Neural cell (in vitro differentiated cells): ENCODE results near the gene KIAA0586. TPM values are rescaled to one million over a fixed set of nuclear protein-coding genes. Genes with fewer than 3 reads are reported as not detected.

Source experiments
- H2AFZ ChIP-seq: fragments of 200-600, 300-800 bp; sonication (generic), shearing (Covaris generic); 2 replicates; pipeline ENCODE4 v1.6.0; 2014; ENCODE audit warnings: low read depth, mild to moderate bottlenecking, antibody characterized with exemption, low read length, moderate library complexity
- H3F3A ChIP-seq: fragments of 200-600 bp; shearing (Covaris generic); 2 replicates; pipeline ENCODE4 v1.6.1; 2016; ENCODE audit warnings: mild to moderate bottlenecking, moderate library complexity, mixed read lengths, antibody characterized with exemption, low read length; ENCODE audit not compliant: insufficient read depth, poor library complexity, severe bottlenecking
- H3K27ac ChIP-seq: fragments of 200-600, 300-800 bp; sonication (generic), shearing (Covaris generic); 2 replicates; pipeline ENCODE4 v1.5.1; 2014; ENCODE audit warnings: mild to moderate bottlenecking, low read length, moderate library complexity
- H3K27me3 ChIP-seq: fragments of 300-800, 200-600 bp; sonication (generic), shearing (Covaris generic); 2 replicates; pipeline ENCODE4 v1.6.0; 2014; ENCODE audit warnings: mild to moderate bottlenecking, low read depth, low read length, moderate library complexity; ENCODE audit not compliant: insufficient read depth
- H3K36me3 ChIP-seq: fragments of 300-800, 200-600 bp; sonication (generic), shearing (Covaris generic); 2 replicates; pipeline ENCODE4 v1.5.1; 2014; ENCODE audit warnings: mild to moderate bottlenecking, antibody characterized with exemption, low read length, moderate library complexity; ENCODE audit not compliant: insufficient read depth
- H3K4me2 ChIP-seq: fragments of 300-800, 200-600 bp; sonication (generic), shearing (Covaris generic); 2 replicates; pipeline ENCODE4 v1.6.0; 2014; ENCODE audit warnings: mild to moderate bottlenecking, low read length
- H3K4me3 ChIP-seq: fragments of 300-800, 200-600 bp; sonication (generic), shearing (Covaris generic); 2 replicates; pipeline ENCODE4 v1.5.1; 2014; ENCODE audit warnings: mild to moderate bottlenecking, low read length, moderate library complexity
- H3K79me2 ChIP-seq: fragments of 200-600 bp; shearing (Covaris generic); replicated peaks from 2 replicates; pipeline ENCODE4 v1.6.0; 2014; ENCODE audit warnings: mild to moderate bottlenecking, low read length, moderate library complexity; ENCODE audit not compliant: insufficient read depth
- H3K9ac ChIP-seq: fragments of 300-800, 200-600 bp; sonication (generic), shearing (Covaris generic); 2 replicates; pipeline ENCODE4 v1.6.1; 2016; ENCODE audit warnings: mild to moderate bottlenecking, low read length, mixed read lengths
- H3K9me2 ChIP-seq: fragments of 200-600 bp; shearing (Covaris generic); 2 replicates; pipeline ENCODE4 v1.6.1; 2016; ENCODE audit warnings: mild to moderate bottlenecking, low read length, mixed read lengths; ENCODE audit not compliant: insufficient read depth
- H3K9me3 ChIP-seq: fragments of 200-600, 300-800 bp; sonication (generic), shearing (Covaris generic); 2 replicates; pipeline ENCODE4 v1.6.1; 2016; ENCODE audit warnings: mild to moderate bottlenecking, mixed run types, low read length, moderate library complexity, mixed read lengths
- H4K20me1 ChIP-seq: fragments of 200-600 bp; shearing (Covaris generic); 2 replicates; pipeline ENCODE4 v1.6.1; 2016; ENCODE audit warnings: mild to moderate bottlenecking, mixed run types; ENCODE audit not compliant: insufficient read depth
- EP300 ChIP-seq: fragments of 450-650 bp; conservative IDR thresholded peaks from 2 replicates; pipeline ENCODE4 v1.6.1; 2014; ENCODE audit warnings: antibody characterized with exemption, mild to moderate bottlenecking, moderate library complexity; ENCODE audit not compliant: poor library complexity, severe bottlenecking
- EZH2 ChIP-seq: fragments of 200-600, 300-800 bp; shearing (Covaris generic), sonication (generic); IDR thresholded peaks from 2 replicates; pipeline ENCODE4 v1.6.1; 2014; ENCODE audit warnings: antibody characterized with exemption, low read length, borderline replicate concordance, mild to moderate bottlenecking; ENCODE audit not compliant: insufficient read depth, poor library complexity, severe bottlenecking
- MXI1 ChIP-seq: fragments of 450-650 bp; conservative IDR thresholded peaks from 2 replicates; pipeline ENCODE4 v1.6.1; 2014; ENCODE audit warnings: antibody characterized with exemption, mild to moderate bottlenecking; ENCODE audit not compliant: poor library complexity, severe bottlenecking
- POLR2AphosphoS5 ChIP-seq: IDR thresholded peaks from 2 replicates; pipeline ENCODE4 v1.6.1; 2012
- RAD21 ChIP-seq: fragments of 450-650 bp; conservative IDR thresholded peaks from 2 replicates; pipeline ENCODE4 v1.6.1; 2014; ENCODE audit warnings: antibody characterized with exemption, mild to moderate bottlenecking, moderate library complexity
- SMC3 ChIP-seq: fragments of 450-650 bp; conservative IDR thresholded peaks from 2 replicates; pipeline ENCODE4 v1.6.1; 2014; ENCODE audit warnings: antibody characterized with exemption, mild to moderate bottlenecking, moderate library complexity; ENCODE audit not compliant: poor library complexity
- TAF1 ChIP-seq: IDR thresholded peaks from 2 replicates; pipeline ENCODE4 v1.6.1; 2012; ENCODE audit warnings: low read depth
- polyA plus RNA-seq: library from polyadenylated mRNA; depleted of rRNA; stranded (reverse); fragments of >200 nt; gene quantifications from 2 replicates; pipeline ENCODE4 v1.2.3, GENCODE V29; 2014
- TF ChIP-seq, protein P1 (sequence below): fragments of 450-650 bp; IDR thresholded peaks from 2 replicates; pipeline ENCODE4 v1.5.1; 2014; ENCODE audit warnings: antibody characterized with exemption, mild to moderate bottlenecking, moderate library complexity; ENCODE audit not compliant: poor library complexity, severe bottlenecking
- TF ChIP-seq, protein P2 (sequence below): IDR thresholded peaks from 2 replicates; pipeline ENCODE4 v1.6.1; 2012; ENCODE audit warnings: borderline replicate concordance

KIAA0586 gene
- polyA plus RNA-seq, 1 donor from 2014 or later = 8.0 TPM

DNA sequence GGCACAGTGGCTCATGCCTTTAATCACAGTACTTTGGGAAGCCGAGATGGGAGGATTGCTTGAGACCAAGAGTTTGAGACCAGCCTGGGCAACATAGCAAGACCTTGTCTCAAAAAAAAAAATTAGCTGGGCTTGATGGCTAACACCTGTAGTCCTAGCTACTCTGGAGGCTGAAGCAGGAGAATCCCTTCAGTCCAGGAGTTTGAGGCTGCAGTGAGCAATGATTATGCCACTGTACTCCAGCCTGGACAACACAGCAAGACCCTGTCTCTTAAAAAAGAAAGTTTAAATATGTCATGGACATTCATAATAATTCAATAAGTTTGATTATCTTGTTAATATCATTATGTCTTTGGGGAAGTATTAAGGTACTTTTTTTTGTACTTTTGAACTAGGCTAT, 38.9 kb downstream of the KIAA0586 start:
- Histone ChIP-seq H3K79me2 (no peaks in the 10 kb centered on the region), H3K9me3 (no peaks in the 10 kb centered on the region), H3K27me3 (no peaks in the 10 kb centered on the region), H3K4me2 (no peak overlapping the region), H4K20me1 (no peaks in the 10 kb centered on the region), H3K27ac (no peak overlapping the region), H3K9me2 (no peaks in the 10 kb centered on the region), H3K4me3 (no peak overlapping the region), H3F3A (no peaks in the 10 kb centered on the region), H2AFZ (no peak overlapping the region), H3K36me3 (no peaks in the 10 kb centered on the region), H3K9ac (no peak overlapping the region)
- no peak for TF ChIP-seq EZH2
- TF ChIP-seq MXI1 = no peak
- TF ChIP-seq EP300 = no peak
- TF ChIP-seq SMC3 = no peak
- TF ChIP-seq TAF1 = no peak
- TF ChIP-seq, protein P1, sequence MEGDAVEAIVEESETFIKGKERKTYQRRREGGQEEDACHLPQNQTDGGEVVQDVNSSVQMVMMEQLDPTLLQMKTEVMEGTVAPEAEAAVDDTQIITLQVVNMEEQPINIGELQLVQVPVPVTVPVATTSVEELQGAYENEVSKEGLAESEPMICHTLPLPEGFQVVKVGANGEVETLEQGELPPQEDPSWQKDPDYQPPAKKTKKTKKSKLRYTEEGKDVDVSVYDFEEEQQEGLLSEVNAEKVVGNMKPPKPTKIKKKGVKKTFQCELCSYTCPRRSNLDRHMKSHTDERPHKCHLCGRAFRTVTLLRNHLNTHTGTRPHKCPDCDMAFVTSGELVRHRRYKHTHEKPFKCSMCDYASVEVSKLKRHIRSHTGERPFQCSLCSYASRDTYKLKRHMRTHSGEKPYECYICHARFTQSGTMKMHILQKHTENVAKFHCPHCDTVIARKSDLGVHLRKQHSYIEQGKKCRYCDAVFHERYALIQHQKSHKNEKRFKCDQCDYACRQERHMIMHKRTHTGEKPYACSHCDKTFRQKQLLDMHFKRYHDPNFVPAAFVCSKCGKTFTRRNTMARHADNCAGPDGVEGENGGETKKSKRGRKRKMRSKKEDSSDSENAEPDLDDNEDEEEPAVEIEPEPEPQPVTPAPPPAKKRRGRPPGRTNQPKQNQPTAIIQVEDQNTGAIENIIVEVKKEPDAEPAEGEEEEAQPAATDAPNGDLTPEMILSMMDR = no peak
- TF ChIP-seq, protein P2, sequence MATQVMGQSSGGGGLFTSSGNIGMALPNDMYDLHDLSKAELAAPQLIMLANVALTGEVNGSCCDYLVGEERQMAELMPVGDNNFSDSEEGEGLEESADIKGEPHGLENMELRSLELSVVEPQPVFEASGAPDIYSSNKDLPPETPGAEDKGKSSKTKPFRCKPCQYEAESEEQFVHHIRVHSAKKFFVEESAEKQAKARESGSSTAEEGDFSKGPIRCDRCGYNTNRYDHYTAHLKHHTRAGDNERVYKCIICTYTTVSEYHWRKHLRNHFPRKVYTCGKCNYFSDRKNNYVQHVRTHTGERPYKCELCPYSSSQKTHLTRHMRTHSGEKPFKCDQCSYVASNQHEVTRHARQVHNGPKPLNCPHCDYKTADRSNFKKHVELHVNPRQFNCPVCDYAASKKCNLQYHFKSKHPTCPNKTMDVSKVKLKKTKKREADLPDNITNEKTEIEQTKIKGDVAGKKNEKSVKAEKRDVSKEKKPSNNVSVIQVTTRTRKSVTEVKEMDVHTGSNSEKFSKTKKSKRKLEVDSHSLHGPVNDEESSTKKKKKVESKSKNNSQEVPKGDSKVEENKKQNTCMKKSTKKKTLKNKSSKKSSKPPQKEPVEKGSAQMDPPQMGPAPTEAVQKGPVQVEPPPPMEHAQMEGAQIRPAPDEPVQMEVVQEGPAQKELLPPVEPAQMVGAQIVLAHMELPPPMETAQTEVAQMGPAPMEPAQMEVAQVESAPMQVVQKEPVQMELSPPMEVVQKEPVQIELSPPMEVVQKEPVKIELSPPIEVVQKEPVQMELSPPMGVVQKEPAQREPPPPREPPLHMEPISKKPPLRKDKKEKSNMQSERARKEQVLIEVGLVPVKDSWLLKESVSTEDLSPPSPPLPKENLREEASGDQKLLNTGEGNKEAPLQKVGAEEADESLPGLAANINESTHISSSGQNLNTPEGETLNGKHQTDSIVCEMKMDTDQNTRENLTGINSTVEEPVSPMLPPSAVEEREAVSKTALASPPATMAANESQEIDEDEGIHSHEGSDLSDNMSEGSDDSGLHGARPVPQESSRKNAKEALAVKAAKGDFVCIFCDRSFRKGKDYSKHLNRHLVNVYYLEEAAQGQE = no peak
- TF ChIP-seq RAD21 = no peak
- no peak for TF ChIP-seq POLR2AphosphoS5

DNA sequence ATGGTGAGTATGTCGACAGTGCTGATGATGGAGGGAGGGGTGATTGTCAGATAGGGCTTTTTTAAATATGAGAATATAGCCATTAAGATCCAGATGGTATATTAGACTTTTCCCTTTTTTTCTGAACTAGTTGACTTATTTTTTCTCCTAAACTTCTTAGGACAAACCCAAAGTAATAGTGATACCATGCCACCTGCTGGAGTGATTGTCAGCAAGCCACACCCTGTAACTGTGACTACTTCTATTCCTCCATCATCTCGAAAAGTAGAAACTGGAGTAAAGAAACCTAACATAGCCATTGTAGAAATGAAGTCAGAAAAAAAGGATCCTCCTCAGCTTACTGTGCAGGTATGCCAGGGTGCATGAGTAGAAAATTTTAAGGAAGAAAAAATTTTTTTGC, 40.1 kb downstream of the KIAA0586 start:
- Histone ChIP-seq H3K36me3 (no peaks in the 10 kb centered on the region), H3F3A (no peaks in the 10 kb centered on the region), H2AFZ (no peak overlapping the region), H3K79me2 (no peaks in the 10 kb centered on the region), H3K9me3 (no peaks in the 10 kb centered on the region), H3K9ac (no peak overlapping the region), H4K20me1 (no peaks in the 10 kb centered on the region), H3K4me3 (no peak overlapping the region), H3K4me2 (no peak overlapping the region), H3K27me3 (no peaks in the 10 kb centered on the region), H3K9me2 (no peaks in the 10 kb centered on the region), H3K27ac (no peak overlapping the region)
- TF ChIP-seq EP300 (no peak), SMC3 (no peak), TAF1 (no peak), RAD21 (no peak), MXI1 (no peak), POLR2AphosphoS5 (no peak), EZH2 (no peak)
- TF ChIP-seq, protein P2 = no peak
- TF ChIP-seq, protein P1 = no peak
